Measurements from ENCODE around the gene BLVRB. TPM values are rescaled to one million over a fixed set of nuclear protein-coding genes. Genes with fewer than 3 reads are reported as not detected.
A peak's percentile ranks its signal among the peaks of the same experiment; 100 is the strongest.

Gene BLVRB
- total and polyA plus RNA-seq, 9 of the 15 experiments (the other 6 are each of a cell fraction or from before 2014, with no cell fraction given): 81.1 to 749 (median 331) TPM

DNA sequence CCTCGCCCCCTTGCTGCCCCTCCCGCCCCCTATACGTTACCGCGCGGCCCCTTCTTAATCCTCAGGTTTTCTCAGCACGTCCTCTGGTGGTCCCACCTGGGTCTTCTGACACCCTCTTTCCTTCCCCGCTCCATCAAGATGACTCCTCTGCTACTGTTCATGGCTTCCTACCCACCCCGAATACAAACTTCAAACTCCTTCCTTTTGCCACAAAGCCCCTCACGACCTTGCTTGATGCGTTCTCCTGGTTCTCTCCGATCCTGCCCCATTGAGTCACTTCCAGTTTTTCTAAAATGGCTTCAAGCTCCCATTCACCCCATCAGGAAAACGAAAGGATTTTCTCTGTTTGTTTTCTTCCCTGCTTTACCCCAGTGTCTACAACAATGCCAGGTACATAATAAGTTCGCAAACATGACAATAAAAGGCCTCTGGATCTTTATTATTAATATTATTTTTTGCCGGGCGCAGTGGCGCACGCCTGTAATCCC, 20.7 kb downstream of the BLVRB start (continued):
- TF ChIP-seq, protein P1, sequence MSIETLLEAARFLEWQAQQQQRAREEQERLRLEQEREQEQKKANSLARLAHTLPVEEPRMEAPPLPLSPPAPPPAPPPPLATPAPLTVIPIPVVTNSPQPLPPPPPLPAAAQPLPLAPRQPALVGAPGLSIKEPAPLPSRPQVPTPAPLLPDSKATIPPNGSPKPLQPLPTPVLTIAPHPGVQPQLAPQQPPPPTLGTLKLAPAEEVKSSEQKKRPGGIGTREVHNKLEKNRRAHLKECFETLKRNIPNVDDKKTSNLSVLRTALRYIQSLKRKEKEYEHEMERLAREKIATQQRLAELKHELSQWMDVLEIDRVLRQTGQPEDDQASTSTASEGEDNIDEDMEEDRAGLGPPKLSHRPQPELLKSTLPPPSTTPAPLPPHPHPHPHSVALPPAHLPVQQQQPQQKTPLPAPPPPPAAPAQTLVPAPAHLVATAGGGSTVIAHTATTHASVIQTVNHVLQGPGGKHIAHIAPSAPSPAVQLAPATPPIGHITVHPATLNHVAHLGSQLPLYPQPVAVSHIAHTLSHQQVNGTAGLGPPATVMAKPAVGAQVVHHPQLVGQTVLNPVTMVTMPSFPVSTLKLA (conservative IDR thresholded peaks at IDR 0.05): no peak
- TF ChIP-seq, protein P2, sequence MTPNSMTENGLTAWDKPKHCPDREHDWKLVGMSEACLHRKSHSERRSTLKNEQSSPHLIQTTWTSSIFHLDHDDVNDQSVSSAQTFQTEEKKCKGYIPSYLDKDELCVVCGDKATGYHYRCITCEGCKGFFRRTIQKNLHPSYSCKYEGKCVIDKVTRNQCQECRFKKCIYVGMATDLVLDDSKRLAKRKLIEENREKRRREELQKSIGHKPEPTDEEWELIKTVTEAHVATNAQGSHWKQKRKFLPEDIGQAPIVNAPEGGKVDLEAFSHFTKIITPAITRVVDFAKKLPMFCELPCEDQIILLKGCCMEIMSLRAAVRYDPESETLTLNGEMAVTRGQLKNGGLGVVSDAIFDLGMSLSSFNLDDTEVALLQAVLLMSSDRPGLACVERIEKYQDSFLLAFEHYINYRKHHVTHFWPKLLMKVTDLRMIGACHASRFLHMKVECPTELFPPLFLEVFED (CRISPR knock-in tag; conservative IDR thresholded peaks at IDR 0.05): 0 out of 2 replicates have a peak, but pooled peaks have one; percentile 67
- peak; percentile 50; the same call in 1 of the 2 replicates for TF ChIP-seq NCOA1 (IDR thresholded peaks at IDR 0.05; ENCODE audit: low read depth)
- TF ChIP-seq BRD9 (IDR thresholded peaks at IDR 0.05; ENCODE audit: low read depth, partially characterized antibody): peak; percentile 84
- TF ChIP-seq CC2D1A (IDR thresholded peaks at IDR 0.05): peak; percentile 45; the same call in 1 of the 2 replicates
- no peak for TF ChIP-seq HMG20B (CRISPR knock-in tag; IDR thresholded peaks at IDR 0.05)
- 0 out of 2 replicates have a peak, but pooled peaks have one; percentile 25 for TF ChIP-seq ELF4 (CRISPR knock-in tag; IDR thresholded peaks at IDR 0.05)
- TF ChIP-seq, protein P3, sequence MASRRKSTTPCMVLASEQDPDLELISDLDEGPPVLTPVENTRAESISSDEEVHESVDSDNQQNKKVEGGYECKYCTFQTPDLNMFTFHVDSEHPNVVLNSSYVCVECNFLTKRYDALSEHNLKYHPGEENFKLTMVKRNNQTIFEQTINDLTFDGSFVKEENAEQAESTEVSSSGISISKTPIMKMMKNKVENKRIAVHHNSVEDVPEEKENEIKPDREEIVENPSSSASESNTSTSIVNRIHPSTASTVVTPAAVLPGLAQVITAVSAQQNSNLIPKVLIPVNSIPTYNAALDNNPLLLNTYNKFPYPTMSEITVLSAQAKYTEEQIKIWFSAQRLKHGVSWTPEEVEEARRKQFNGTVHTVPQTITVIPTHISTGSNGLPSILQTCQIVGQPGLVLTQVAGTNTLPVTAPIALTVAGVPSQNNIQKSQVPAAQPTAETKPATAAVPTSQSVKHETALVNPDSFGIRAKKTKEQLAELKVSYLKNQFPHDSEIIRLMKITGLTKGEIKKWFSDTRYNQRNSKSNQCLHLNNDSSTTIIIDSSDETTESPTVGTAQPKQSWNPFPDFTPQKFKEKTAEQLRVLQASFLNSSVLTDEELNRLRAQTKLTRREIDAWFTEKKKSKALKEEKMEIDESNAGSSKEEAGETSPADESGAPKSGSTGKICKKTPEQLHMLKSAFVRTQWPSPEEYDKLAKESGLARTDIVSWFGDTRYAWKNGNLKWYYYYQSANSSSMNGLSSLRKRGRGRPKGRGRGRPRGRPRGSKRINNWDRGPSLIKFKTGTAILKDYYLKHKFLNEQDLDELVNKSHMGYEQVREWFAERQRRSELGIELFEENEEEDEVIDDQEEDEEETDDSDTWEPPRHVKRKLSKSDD (conservative IDR thresholded peaks at IDR 0.05; ENCODE audit: low read length): no peak
- TF ChIP-seq, protein P4, sequence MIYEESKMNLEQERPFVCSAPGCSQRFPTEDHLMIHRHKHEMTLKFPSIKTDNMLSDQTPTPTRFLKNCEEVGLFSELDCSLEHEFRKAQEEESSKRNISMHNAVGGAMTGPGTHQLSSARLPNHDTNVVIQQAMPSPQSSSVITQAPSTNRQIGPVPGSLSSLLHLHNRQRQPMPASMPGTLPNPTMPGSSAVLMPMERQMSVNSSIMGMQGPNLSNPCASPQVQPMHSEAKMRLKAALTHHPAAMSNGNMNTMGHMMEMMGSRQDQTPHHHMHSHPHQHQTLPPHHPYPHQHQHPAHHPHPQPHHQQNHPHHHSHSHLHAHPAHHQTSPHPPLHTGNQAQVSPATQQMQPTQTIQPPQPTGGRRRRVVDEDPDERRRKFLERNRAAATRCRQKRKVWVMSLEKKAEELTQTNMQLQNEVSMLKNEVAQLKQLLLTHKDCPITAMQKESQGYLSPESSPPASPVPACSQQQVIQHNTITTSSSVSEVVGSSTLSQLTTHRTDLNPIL (CRISPR knock-in tag; IDR thresholded peaks at IDR 0.05): no peak
- peak; percentile 62 for TF ChIP-seq POLR2B (IDR thresholded peaks at IDR 0.05; ENCODE audit: low read depth, partially characterized antibody)
- TF ChIP-seq FOXM1 (IDR thresholded peaks at IDR 0.05; ENCODE audit: low read depth): no peak
- TF ChIP-seq FOXM1 (CRISPR knock-in tag; IDR thresholded peaks at IDR 0.05; ENCODE audit: low read depth): no peak
- TF ChIP-seq HDAC2 (IDR thresholded peaks at IDR 0.05): no peak
- no peak for TF ChIP-seq NFATC3 (IDR thresholded peaks at IDR 0.05)
- TF ChIP-seq RAD21 (CRISPR knock-in tag; conservative IDR thresholded peaks at IDR 0.05 in 1 of 2, IDR thresholded peaks at IDR 0.05 in 1 of 2): peak; percentile 36 to 55; a peak in 3 of 4 replicates
- TF ChIP-seq ZNF316 (IDR thresholded peaks at IDR 0.05): no peak
- TF ChIP-seq, protein P5, sequence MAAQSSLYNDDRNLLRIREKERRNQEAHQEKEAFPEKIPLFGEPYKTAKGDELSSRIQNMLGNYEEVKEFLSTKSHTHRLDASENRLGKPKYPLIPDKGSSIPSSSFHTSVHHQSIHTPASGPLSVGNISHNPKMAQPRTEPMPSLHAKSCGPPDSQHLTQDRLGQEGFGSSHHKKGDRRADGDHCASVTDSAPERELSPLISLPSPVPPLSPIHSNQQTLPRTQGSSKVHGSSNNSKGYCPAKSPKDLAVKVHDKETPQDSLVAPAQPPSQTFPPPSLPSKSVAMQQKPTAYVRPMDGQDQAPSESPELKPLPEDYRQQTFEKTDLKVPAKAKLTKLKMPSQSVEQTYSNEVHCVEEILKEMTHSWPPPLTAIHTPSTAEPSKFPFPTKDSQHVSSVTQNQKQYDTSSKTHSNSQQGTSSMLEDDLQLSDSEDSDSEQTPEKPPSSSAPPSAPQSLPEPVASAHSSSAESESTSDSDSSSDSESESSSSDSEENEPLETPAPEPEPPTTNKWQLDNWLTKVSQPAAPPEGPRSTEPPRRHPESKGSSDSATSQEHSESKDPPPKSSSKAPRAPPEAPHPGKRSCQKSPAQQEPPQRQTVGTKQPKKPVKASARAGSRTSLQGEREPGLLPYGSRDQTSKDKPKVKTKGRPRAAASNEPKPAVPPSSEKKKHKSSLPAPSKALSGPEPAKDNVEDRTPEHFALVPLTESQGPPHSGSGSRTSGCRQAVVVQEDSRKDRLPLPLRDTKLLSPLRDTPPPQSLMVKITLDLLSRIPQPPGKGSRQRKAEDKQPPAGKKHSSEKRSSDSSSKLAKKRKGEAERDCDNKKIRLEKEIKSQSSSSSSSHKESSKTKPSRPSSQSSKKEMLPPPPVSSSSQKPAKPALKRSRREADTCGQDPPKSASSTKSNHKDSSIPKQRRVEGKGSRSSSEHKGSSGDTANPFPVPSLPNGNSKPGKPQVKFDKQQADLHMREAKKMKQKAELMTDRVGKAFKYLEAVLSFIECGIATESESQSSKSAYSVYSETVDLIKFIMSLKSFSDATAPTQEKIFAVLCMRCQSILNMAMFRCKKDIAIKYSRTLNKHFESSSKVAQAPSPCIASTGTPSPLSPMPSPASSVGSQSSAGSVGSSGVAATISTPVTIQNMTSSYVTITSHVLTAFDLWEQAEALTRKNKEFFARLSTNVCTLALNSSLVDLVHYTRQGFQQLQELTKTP (IDR thresholded peaks at IDR 0.05; ENCODE audit: low read depth in 1 of 2, partially characterized antibody in 2 of 2): no peak
- TF ChIP-seq PHB2 (IDR thresholded peaks at IDR 0.05; ENCODE audit: low read depth): no peak

All from K562 (cell line).